M059J (cell line): ENCODE results near the gene CDH6. TPM values are rescaled to one million over a fixed set of nuclear protein-coding genes. Genes with fewer than 3 reads are reported as not detected.
A peak's percentile ranks its signal among the peaks of the same experiment; 100 is the strongest.

ENCODE experiments used
- DNase-seq: peaks from one replicate; pipeline ENCODE4 v3.0.0-alpha.2; 2012; ENCODE audit warnings: low read depth
- total RNA-seq: library from RNA; depleted of rRNA; stranded (reverse); fragments of >200 nt; shearing (Covaris generic); gene quantifications from 2 replicates; pipeline ENCODE4 v1.2.3, GENCODE V29; 2014; rRNA removed

The CDH6 gene
- total RNA-seq: 5.8 and 8.9 TPM in 2 replicates

DNA sequence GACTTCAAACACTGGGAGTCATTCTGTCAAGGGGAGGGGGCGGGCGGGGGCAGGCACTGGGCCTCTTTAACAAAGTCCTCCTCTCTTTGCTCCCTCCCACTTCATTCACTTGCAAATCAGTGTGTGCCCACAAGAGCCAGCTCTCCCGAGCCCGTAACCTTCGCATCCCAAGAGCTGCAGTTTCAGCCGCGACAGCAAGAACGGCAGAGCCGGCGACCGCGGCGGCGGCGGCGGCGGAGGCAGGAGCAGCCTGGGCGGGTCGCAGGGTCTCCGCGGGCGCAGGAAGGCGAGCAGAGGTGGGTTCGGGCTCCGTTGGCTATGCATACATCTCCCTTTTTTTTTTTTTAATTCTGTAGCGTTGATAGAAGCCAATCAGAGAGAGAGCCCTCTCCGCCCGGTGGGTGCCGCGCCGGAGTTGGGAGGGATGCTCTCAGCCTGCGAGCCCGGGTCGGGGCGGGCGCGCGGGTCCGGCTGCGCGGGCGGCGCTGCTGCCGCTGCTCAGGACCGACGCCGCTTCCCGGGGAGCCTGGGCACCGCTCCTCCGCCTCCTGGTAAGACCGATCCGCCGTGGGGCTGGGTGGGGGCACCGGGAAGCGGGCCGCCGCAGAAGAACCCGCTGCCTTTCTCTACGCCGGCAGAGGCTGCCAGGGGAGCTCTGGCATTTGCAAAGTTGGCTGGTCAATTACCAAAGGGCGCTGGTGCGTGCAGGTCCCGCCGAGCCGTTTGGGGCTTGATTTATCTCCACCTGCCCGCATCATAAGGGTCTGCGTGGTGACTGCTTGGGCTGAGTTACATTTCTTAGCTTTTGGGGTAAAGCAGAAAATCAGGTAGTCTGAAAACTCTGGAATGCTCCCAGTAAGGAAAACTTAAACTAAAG lies at the start of gene CDH6:
TSS of gene CDH6 (plus strand) at position 96 of the 877 bp plus-strand sequence. CDS start 73,788 bp downstream, outside the sequence.
- DNase-seq: peak; percentile 46

DNA sequence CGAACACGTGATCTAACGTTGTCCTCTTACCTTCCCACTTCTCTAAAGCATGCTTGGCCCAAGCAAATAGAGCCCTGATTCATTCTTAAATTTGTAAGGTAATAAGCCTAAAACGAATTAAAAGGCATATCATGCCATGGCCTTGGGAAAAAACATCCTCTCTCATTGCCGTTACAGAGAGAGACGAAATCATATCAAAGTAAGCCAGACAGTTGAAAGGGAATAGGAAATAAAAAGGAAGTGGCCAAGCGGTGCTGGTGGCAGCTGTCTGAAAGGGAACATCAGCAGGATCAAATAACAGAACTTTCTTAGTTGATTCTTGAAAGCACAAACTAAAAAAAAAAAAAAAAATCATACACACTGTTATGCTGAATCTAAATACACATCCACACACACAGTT lies 49.1 kb upstream of the CDH6 start:
- DNase-seq: no peak

DNA sequence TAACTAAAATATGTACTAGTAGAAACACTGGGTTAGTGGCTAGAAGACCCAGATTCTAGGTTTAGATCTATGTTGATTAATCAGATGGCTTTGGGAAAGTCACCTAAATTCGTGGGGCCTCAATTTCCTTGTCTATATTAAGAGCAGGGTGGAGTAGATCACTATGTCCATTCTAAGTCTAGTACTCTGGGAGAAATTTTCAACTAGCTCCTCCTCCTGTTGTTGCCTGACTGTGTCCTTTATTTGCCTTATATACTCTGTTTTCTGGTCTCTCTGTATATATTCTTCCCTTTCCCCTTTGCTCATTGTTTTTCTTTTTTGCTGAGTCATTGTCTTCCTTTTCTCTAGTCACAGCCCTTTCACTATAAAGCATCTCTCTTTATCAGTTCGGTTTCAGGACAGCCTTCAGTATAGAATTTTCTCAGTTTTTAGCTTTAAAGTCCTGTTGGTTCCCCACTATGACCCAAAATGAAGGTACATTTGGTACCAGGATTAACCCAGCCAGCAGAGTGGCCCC lies 44.5 kb upstream of the CDH6 start:
- DNase-seq: no peak

DNA sequence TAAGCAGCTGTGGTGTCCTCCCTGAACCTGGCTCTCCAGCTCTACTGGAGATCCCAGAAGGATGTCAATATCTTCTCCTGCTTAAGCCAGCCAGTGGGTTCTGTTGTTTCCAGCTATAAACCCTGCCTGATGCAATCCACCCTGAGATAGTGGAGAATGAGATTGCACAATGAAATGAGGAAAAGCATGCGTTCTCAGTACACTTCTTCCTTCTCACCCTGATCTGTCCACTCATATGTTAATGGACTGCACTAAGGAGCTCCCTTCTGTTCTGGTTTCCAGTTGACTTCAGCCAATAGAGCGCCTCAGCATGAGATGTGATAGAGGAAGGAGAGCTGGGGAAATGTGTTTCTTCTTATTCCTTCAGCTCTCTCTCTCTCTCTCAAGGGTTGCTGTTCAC lies 40.0 kb upstream of the CDH6 start:
- no peak for DNase-seq

DNA sequence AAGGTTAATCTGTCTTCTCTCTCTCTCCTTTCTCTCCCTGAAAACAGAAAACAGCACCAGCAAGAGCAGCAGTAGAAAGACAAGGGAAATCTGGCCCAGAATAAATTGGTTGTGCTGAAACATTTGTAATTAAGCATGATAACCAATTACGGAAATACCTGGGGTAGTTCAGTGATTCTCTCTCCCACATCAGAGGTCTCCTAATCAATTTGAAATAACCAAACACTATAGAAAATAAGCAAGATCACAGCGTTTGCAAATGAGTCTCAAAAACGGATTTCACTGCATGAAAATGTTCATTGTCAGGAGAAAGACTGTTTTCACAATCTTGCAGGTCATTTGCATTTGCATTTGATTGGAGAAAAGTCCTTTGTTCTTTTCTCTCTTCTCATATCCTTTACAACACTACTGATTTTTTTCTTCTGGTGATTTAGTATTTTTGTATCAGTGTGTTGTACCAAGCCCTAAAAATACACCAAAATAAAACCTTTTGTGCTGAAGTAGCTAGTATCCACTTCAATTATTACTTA lies 36.8 kb upstream of the CDH6 start:
- no peak for DNase-seq

DNA sequence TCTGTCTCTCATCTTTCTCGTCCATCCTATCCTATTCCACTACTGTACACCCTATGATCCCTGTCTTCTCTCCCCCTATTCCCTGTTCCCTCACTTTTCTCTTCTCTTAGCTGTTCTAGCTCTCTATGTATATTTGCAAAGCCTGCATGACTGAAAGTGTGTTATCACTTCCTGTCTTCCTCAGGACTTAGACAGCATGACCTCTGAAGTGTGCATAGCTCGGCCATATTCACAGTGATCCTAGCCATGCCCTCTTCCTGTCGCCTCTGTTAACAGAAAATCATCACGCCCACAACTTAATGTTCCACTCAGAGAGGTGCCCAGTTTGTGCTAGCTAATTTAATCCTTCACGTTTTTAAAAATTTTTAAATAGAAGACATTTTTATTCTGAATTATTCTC lies 35.8 kb upstream of the CDH6 start:
- DNase-seq: no peak

DNA sequence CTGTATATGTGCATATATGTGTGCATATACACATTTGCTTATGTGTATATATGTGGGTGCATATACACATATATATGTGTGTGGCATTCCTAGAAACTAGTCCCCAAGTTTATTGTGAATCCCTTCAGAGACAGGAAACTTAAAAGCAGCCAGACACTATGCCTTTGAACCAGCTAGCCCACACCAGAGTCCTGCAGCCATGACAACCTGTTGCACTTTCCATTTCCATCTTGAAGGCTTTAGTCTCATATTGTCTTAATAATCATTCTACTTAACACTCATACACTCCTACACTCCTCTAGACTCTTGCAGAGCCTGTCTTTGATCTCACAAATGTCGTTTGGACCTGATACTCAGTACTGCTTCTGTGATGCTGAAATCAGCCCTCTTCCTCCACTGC lies 34.8 kb upstream of the CDH6 start:
- DNase-seq: no peak

DNA sequence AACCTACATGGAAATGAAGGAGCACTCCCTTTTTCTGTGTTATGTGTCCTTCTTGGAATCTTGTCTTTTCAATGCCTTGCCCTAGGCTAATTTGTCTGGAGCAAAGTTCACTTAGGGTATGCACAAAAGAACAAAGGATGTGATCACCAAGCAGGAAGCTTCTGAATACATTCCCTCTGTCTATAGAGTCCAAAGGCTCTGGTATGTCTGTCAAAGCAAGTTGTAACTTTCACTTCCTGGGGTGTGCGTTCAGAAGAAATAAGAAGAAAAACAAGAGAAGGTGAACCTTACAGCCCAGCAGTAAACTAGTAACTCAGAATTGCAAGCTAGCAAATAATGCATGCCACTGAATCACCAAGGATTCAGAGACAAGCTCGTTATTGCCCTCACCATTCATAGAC lies 31.7 kb upstream of the CDH6 start:
- no peak for DNase-seq

DNA sequence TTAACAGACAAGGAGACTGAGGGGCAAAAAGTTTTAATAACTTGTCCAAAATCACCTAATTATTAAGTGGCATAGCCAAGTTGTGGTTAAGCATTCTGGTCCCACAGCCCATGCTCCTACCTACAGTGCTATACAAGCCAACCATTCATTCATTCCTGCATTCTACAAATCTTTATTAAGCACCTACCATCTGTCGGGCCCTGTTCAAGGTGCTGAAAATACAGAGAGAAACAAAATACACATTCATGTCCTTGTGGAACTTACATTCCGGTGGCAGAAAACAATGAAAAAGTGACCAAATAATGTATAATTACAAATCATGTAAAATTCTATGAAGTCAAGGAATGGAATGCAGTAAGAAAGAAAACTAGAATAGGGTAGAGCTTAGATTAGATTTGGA lies 27.8 kb upstream of the CDH6 start:
- no peak for DNase-seq

DNA sequence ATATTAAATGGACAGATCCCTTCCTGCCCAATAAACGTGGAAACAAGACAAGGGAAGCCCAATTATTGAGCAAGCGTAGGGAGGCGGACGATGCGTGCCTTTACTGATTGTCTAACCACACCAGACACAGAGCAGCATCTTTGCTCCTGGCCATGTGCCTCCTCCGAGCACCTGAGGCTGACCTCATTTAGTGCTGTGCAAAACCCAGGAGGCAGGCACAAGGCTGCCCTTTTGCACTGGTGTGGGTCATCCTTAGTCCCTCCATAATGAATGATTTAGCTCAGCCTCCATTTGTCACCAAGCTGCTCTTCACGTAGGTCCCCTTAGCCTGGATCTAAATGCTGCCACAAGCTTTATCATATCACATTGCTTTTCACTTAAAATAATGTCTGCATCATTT lies 24.1 kb upstream of the CDH6 start:
- DNase-seq: no peak

DNA sequence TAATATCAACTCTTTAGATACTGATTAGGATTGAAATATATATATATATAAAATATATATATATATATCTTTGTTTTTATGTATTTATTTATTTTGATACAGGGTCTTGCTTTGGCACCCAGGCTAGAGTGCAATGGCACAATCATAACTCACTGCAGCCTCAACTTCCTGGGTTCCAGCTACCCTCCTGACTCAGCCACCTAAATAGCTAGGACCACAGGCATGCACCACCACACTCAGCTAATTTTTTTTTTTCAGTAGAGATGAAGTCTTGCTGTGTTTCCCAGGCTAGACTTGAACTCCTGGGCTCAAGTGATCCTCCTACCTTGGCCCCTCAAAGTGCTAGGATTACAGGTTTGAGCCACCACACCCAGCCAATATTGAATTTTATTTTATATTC lies 20.6 kb upstream of the CDH6 start:
- DNase-seq: no peak

DNA sequence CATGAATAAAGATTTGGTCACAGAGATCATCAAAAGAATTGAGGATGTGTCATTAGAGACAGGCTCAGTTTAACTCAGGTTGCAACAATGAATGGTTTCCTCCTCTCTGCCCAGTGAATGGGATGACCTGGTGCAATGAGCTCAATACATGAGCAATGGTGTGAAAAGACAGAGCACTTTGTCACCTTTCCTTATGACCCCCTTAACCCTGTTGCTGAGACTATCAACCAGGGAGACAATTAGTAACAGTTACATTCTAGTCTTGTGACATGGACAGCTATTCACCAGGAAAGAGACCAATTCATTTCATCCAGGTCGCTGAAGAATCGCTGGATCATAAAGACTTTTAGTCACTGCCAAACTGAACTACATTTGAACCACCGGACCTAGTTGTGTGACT lies 19.9 kb upstream of the CDH6 start:
- DNase-seq: no peak

DNA sequence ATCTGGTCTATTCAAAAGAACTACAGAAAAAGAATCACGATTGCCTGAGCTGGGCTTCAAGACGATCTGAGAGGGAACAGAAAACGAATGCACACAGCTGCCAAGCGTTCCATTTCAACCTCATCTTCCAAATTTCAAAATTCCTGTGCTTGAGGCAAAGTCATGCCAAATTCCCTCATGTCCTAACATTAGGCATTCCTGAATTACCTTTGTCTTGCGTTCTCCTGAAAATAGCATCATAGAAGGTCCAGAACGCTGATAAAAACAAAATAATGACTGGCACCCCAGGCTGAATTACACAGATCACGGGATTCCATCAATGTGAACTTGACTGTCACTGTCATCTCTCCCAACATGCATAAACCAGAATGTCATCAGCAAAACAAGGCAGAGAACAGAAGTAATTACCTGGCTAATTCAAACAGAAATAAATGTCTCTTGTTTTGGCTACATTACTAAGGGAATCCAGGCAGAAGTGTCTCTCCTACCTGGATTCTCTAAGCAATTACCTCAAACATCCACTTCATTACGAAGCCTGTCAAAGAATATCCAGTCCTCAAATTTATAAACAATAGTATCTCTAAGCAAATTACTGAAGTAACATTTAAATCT lies 12.0 kb upstream of the CDH6 start:
- no peak for DNase-seq

DNA sequence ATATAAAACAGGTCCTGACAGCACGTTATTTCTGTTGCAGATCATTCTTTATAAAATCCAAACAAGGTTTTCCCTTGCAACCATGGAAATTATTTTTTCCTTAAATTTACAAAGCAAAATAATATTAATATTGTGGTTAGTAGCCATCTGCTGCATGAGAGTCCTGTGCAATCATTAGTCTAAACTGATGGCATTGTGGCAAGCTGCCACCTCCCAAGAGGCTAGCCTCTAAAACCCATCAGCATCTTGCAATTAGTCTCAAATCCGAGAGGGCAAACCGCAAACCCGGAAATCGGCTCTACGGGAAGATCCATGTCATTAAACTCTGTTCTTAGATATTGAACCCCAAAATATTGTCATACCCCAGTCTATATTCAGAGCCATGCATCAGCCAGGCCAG lies 11.3 kb upstream of the CDH6 start:
- no peak for DNase-seq

DNA sequence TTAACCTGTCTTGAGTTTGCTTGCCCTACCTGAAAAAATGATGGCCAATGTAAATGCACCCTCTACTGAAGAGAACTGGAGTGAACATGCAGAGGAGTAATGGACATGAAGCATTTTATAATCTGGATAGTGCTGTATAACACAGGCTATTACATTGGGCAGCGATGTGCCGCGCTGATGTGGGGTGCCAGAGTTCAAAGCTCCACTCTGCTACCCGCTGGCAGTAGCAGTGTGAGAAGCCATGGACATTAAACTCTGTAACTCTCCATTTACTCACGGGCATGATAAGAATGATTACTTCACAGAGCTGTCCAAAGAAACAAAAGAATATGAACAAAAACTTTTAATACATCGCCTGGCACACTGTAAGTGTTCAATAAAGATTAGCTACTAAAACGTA lies 7.5 kb upstream of the CDH6 start:
- DNase-seq: no peak

DNA sequence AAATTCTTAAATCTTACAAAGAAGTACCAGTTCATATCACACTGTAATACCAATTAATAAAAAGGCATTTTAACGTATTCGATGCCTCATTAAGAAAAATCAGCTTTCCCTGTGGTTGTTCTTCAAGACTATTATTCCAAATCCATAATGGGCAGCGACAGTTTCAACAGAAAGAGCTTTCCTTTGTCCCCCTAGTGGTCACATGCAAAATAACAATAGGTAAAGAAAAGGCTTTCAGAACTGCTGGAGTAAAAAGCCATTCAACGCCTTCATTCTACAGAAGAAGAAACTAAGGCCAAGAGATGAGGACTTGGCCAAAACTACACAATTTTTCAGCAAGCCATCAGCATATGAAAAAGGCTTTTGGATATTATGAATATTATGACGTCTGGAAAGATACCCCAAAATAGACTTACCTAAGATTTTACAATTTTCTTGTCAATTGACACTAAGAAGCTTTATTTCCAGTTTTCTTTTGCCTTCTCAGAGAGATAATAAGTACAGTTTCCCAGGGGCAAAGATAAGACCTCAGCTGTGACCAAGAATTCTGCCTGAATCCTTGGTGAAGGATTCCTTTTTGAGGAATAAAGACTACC lies 6.7 kb upstream of the CDH6 start:
- DNase-seq: peak; percentile 58

DNA sequence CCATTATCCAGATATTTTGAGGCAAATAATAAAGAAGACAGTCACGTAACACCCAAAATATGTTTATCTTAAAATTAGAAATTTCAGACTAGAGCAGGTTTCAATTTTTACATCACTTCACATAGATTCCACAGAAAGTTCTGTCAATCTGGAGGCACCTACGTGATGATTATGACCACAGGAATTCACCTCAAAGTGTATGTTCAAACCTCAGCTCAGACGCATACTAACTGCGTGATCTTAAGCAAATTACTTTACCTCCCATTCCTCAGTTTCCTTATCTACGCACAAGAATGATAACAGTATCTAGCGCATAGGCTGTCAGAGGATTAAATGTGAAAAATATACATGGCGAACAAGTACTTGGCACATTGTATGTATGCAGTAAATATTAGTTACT lies 5.9 kb upstream of the CDH6 start:
- DNase-seq: no peak

DNA sequence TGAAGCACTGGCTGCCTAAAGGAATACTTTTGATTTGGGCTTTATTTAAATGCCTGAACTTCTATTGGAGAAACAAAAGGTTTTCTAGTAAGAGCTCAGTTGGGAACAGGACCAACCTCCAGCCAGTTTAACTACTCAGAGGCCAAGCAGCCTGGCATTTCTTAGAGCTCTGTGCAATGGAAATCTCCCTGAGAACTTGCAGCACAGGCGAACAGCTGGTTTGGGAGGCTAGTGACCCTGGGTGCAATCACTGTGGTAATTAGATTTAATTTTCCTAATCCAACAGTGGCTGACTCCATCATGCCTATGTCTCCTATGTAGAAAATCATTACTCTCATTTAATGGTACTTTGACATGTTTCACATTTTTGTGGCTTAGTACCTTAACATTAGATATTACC lies 1.0 kb upstream of the CDH6 start:
- no peak for DNase-seq

DNA sequence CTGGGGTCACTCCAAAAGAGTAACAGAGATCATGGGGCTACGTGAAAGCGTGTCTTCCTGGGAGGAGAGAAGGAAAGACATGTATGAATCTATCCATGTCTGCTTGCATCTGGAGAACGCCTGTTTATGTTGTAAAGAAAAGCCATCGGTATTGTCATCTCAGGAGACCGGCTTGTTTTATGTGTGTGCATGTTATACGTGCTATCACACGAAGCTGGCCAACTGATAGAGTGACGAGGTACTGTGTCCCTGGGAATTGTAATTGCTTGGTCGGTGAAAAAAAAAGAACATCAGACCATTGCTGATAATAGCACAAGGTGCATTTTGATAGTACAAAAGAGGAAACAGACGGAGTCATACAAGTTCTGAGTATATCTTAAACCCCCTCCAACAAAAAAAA lies 370 bp upstream of the CDH6 start:
- DNase-seq: no peak

DNA sequence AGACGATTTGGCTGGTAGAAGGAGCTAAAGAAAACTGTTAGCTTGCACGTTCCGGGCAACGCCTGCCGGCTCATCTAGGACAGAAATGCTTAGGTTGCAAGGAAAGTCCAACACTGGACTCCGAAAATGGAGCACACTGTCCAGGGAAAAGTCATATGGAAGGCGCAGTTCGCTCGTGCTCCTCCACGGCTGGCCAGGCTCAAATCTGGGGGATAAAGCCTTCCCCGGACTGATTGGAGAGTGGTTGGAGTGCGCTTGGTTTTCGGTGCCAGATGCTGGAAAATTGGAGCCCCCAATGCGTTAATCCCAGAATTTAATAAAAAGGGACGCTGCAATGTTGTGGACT lies 955 bp downstream of the CDH6 start:
- peak; percentile 23 for DNase-seq

DNA sequence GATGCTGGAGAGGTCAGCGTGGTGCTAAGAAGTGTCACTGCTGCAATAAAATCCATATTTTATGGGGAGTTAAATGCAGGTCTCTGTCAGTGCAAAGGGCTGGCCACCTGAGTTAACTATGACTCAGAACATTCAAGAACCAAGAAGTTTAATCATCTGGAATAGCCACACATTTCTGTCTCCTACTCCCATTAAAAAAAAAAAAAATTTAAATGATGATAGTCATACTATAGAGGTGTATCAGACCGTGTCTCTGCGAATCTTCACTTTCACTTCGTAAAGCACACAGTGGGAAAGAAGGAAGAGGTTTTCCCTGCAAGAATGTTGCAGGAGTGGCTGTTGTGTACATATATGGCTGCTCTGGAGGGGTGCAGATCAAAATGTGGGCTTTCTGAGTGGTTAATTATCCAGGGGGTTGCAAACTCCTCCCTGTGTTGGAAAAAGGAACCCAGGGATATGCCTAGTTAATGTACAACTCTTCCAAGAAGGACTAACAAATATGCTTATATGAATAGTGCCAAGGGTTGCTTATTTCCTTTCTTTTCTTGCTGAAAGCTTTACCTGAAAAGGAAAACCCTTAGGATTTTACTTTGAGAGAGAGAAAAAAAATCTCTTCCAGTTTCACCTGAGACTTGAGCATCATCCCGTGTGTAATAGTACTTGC lies 1.5 kb downstream of the CDH6 start:
- DNase-seq: peak; percentile 36

DNA sequence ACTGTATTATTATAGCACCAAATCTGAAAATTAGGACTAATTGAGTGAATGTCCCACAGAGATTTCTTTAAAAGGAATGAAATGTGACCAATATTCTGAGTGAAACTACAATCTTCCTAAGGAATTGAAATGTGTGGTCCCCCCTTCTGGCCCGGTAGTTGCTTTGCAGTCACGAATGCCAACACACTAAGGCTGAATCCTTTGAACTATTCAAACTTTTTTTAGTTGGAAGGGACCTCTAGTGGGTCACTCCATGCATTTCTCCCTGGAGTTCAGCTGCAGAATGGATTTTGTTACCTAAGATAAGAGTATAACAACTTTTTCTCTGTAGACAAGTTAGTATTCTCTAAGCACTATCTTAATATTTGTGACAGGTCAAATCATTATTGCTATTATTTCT lies 2.8 kb downstream of the CDH6 start:
- DNase-seq: peak; percentile 43
